WTC11 (cell line): ENCODE results near the gene POLR2A.
"Not testable (repeated sequence)": the region's sequence is repeated elsewhere in the genome, so short reads cannot be mapped to it uniquely, and the experiment has no call there.

ENCODE experiments used
- AFF4 ChIP-seq: sonication (generic); formaldehyde crosslinking; IDR thresholded peaks from 2 replicates; pipeline ENCODE4 v1.8.1; 2023; ENCODE audit warnings: mild to moderate bottlenecking, missing genetic modification reagents, borderline replicate concordance
- CDX4 ChIP-seq: fragments of 250-450 bp; sonication (Bioruptor Pico); IDR thresholded peaks from 2 replicates; pipeline ENCODE4 v1.9.0; 2021; ENCODE audit warnings: moderate library complexity, mild to moderate bottlenecking, inconsistent platforms, borderline replicate concordance
- CREB1 ChIP-seq: sonication (generic); formaldehyde crosslinking; IDR thresholded peaks from 2 replicates; pipeline ENCODE4 v1.8.0; 2023; ENCODE audit warnings: mild to moderate bottlenecking, missing genetic modification reagents
- CTCF ChIP-seq: fragments of 200-600 bp; IDR thresholded peaks from 2 replicates; pipeline ENCODE4 v1.8.0; 2022; ENCODE audit warnings: antibody characterized with exemption
- KAT7 ChIP-seq: sonication (generic); formaldehyde crosslinking; IDR thresholded peaks from 2 replicates; pipeline ENCODE4 v1.8.1; 2023; ENCODE audit warnings: missing genetic modification reagents, mild to moderate bottlenecking, borderline replicate concordance
- MYBL2 ChIP-seq: sonication (generic); formaldehyde crosslinking; IDR thresholded peaks from 2 replicates; pipeline ENCODE4 v1.8.1; 2023; ENCODE audit warnings: mild to moderate bottlenecking, moderate library complexity, missing genetic modification reagents
- USF1 ChIP-seq: sonication (generic); formaldehyde crosslinking; IDR thresholded peaks from 2 replicates; pipeline ENCODE4 v1.8.0; 2022; ENCODE audit warnings: mild to moderate bottlenecking, missing genetic modification reagents
- ZNF317 ChIP-seq: sonication (generic); formaldehyde crosslinking; IDR thresholded peaks from 2 replicates; pipeline ENCODE4 v1.8.1; 2023; ENCODE audit warnings: low read depth, mild to moderate bottlenecking, moderate library complexity, missing genetic modification reagents, borderline replicate concordance
- ZNF423 ChIP-seq: fragments of 250-450 bp; sonication (Bioruptor Pico); IDR thresholded peaks from 2 replicates; pipeline ENCODE4 v2.1.2; 2022; ENCODE audit warnings: mild to moderate bottlenecking, moderate library complexity
- TF ChIP-seq, protein P1 (sequence below): sonication (generic); formaldehyde crosslinking; IDR thresholded peaks from 2 replicates; pipeline ENCODE4 v1.8.0; 2023; ENCODE audit warnings: mild to moderate bottlenecking, missing genetic modification reagents

- not testable (repeated sequence) for TF ChIP-seq MYBL2; KAT7 (CRISPR knock-in tag); CTCF; ZNF317; CREB1 (CRISPR knock-in tag); USF1 (CRISPR knock-in tag); AFF4 (CRISPR knock-in tag); CDX4; ZNF423 (CRISPR knock-in tag)
- TF ChIP-seq, protein P1, sequence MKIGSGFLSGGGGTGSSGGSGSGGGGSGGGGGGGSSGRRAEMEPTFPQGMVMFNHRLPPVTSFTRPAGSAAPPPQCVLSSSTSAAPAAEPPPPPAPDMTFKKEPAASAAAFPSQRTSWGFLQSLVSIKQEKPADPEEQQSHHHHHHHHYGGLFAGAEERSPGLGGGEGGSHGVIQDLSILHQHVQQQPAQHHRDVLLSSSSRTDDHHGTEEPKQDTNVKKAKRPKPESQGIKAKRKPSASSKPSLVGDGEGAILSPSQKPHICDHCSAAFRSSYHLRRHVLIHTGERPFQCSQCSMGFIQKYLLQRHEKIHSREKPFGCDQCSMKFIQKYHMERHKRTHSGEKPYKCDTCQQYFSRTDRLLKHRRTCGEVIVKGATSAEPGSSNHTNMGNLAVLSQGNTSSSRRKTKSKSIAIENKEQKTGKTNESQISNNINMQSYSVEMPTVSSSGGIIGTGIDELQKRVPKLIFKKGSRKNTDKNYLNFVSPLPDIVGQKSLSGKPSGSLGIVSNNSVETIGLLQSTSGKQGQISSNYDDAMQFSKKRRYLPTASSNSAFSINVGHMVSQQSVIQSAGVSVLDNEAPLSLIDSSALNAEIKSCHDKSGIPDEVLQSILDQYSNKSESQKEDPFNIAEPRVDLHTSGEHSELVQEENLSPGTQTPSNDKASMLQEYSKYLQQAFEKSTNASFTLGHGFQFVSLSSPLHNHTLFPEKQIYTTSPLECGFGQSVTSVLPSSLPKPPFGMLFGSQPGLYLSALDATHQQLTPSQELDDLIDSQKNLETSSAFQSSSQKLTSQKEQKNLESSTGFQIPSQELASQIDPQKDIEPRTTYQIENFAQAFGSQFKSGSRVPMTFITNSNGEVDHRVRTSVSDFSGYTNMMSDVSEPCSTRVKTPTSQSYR (CRISPR knock-in tag), result not testable (repeated sequence)
These were observed 9.4 kb upstream of the POLR2A start for GRCh38 chr17:7474767-7475166.
